ENCODE results near the gene GAS7. TPM values are rescaled to one million over a fixed set of nuclear protein-coding genes. Genes with fewer than 3 reads are reported as not detected.
"Not testable (repeated sequence)": the region's sequence is repeated elsewhere in the genome, so short reads cannot be mapped to it uniquely, and the experiment has no call there.

The GAS7 gene
- total RNA-seq, 2 experiments from 2014 or later: 1.6 to 2.1 TPM

GRCh38 chr17:10003705-10004104 is 194.7 kb downstream of the GAS7 start:
- no peak overlapping the region for H3K27ac Mint-ChIP-seq
- TF ChIP-seq CTCF (IDR thresholded peaks at IDR 0.05): no peak
- intact Hi-C loops (cut with micrococcal nuclease): no loop called here
- no peaks in the 10 kb centered on the region for H3K27me3 Mint-ChIP-seq
- POLR2A ChIA-PET: no interaction called here
- H3K9me3 Mint-ChIP-seq: no peaks in the 10 kb centered on the region
- H3K4me3 Mint-ChIP-seq: no peak overlapping the region
- DNase-seq: no peak
- H3K36me3 Mint-ChIP-seq (ENCODE audit: low read depth): no peaks in the 10 kb centered on the region
- ATAC-seq: no peak
- CTCF ChIA-PET: no interaction called here
- no peaks in the 10 kb centered on the region for H3K4me1 Mint-ChIP-seq (ENCODE audit: low read depth)

- H3K27ac Mint-ChIP-seq; POLR2A ChIA-PET; H3K36me3 Mint-ChIP-seq (ENCODE audit: low read depth); CTCF ChIA-PET; intact Hi-C loops (cut with micrococcal nuclease); H3K4me3 Mint-ChIP-seq; ATAC-seq; H3K4me1 Mint-ChIP-seq (ENCODE audit: low read depth); H3K9me3 Mint-ChIP-seq; DNase-seq; H3K27me3 Mint-ChIP-seq: not testable (repeated sequence)
These were observed 195.6 kb downstream of the GAS7 start for GRCh38 chr17:10002567-10003360.

GRCh38 chr17:10001306-10001873 is 197.0 kb downstream of the GAS7 start:
- no peak overlapping the region for H3K4me3 Mint-ChIP-seq
- ATAC-seq (no peak), DNase-seq (no peak)
- H3K9me3 Mint-ChIP-seq: no peaks in the 10 kb centered on the region
- no peaks in the 10 kb centered on the region for H3K4me1 Mint-ChIP-seq (ENCODE audit: low read depth)
- intact Hi-C loops (cut with micrococcal nuclease): no loop called here
- no peak overlapping the region for H3K27ac Mint-ChIP-seq
- POLR2A ChIA-PET: no interaction called here
- TF ChIP-seq CTCF (IDR thresholded peaks at IDR 0.05): no peak
- H3K36me3 Mint-ChIP-seq (ENCODE audit: low read depth): no peaks in the 10 kb centered on the region
- no peaks in the 10 kb centered on the region for H3K27me3 Mint-ChIP-seq
- CTCF ChIA-PET: interaction anchor here (1.6 kb wide), 1 partner anchor 14 kb away, joined by 7 read pairs; no protein-coding TSS in a partner anchor

- H3K27me3 Mint-ChIP-seq: no peaks in the 10 kb centered on the region
- no peaks in the 10 kb centered on the region for H3K36me3 Mint-ChIP-seq (ENCODE audit: low read depth)
- H3K27ac Mint-ChIP-seq: no peak overlapping the region
- H3K4me1 Mint-ChIP-seq (ENCODE audit: low read depth): no peaks in the 10 kb centered on the region
- no peaks in the 10 kb centered on the region for H3K9me3 Mint-ChIP-seq
- CTCF ChIA-PET: no interaction called here
- DNase-seq: no peak
- POLR2A ChIA-PET: no interaction called here
- ATAC-seq: no peak
- TF ChIP-seq CTCF (IDR thresholded peaks at IDR 0.05): no peak
- intact Hi-C loops (cut with micrococcal nuclease): no loop called here
- H3K4me3 Mint-ChIP-seq: no peak overlapping the region
These were observed 198.3 kb downstream of the GAS7 start for GRCh38 chr17:9999919-10000695.

GRCh38 chr17:9998060-9998459 is 200.3 kb downstream of the GAS7 start:
- no peaks in the 10 kb centered on the region for H3K4me1 Mint-ChIP-seq (ENCODE audit: low read depth)
- DNase-seq: no peak
- ChIA-PET CTCF (interaction anchor here (0.9 kb wide), 1 partner anchor 11 kb away, joined by 3 read pairs; no protein-coding TSS in a partner anchor), POLR2A (no interaction called here)
- no peaks in the 10 kb centered on the region for H3K9me3 Mint-ChIP-seq
- no peak for ATAC-seq
- TF ChIP-seq CTCF (IDR thresholded peaks at IDR 0.05): no peak
- no peaks in the 10 kb centered on the region for H3K36me3 Mint-ChIP-seq (ENCODE audit: low read depth)
- H3K4me3 Mint-ChIP-seq: no peak overlapping the region
- no peak overlapping the region for H3K27ac Mint-ChIP-seq
- intact Hi-C loops (cut with micrococcal nuclease): no loop called here
- no peaks in the 10 kb centered on the region for H3K27me3 Mint-ChIP-seq
